GM13977 (cell line): Measurements from ENCODE around the gene QARS1.

Source experiments
- DNase-seq: peaks from one replicate; pipeline ENCODE4 v3.0.0; 2012; ENCODE audit warnings: low spot score
- CTCF ChIP-seq: IDR thresholded peaks from 2 replicates; pipeline ENCODE4 v1.5.1; 2012; ENCODE audit warnings: mild to moderate bottlenecking, control low read depth; ENCODE audit not compliant: insufficient read depth; ENCODE audit errors: extremely low read depth, missing control alignments
- in situ Hi-C: fragments of 300-500 bp; cut with MboI; formaldehyde crosslinking; loops from one replicate; pipeline ENCODE4 v1.12.0; 2022; ENCODE audit warnings: low sequenced_read_pairs, low pct_unique_long_range_greater_than_20kb, mixed read lengths, inconsistent platforms; ENCODE audit not compliant: unreplicated experiment

QARS1 gene

DNA sequence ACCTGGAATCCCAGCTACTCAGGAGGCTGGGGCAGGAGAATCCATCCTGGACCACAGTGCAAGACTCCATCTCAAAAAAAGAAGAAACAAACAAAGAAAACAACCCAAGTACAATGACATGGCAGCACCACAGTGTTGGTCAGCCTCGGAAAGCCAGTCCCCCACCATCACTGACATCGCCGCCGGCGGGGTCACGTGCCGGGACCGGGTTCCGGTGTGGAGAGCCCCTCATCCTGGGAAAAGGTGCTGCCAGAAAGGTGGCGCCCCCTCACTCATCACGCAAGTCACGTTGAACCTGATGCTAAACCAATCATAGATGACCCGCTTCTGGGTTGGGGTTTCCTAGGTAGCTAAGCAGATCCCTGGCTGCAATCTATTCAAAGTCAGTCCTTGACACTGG is 28.4 kb downstream of the QARS1 start:
- TF ChIP-seq CTCF, result no peak

GRCh38 chr3:49058011-49058410 is 46.5 kb downstream of the QARS1 start:
- DNase-seq, result no peak
- in situ Hi-C loops, result no loop called here
- no peak for TF ChIP-seq CTCF

More for the DNA sequence above, 28.4 kb downstream of the QARS1 start:
- DNase-seq, result no peak
- in situ Hi-C loops, result no loop called here

- in situ Hi-C loops, result no loop called here
- no peak for TF ChIP-seq CTCF
- DNase-seq, result no peak
These were observed 47.3 kb downstream of the QARS1 start for GRCh38 chr3:49057268-49057667.

GRCh38 chr3:49054344-49054862 is 50.2 kb downstream of the QARS1 start:
- in situ Hi-C loops, result no loop called here
- DNase-seq, result no peak
- TF ChIP-seq CTCF, result no peak

GRCh38 chr3:49053543-49053942 is 51.0 kb downstream of the QARS1 start:
- no peak for DNase-seq
- in situ Hi-C loops, result no loop called here
- no peak for TF ChIP-seq CTCF
